ENCODE measurements around the gene CDK5RAP2.

The CDK5RAP2 gene

GRCh38 chr9:120397453-120397852 lies 182.5 kb downstream of the CDK5RAP2 start:
- no peak for DNase-seq (ENCODE audit: low read depth)

- no peak for DNase-seq (ENCODE audit: low read depth)
Measured at GRCh38 chr9:120396931-120397330, 183.0 kb downstream of the CDK5RAP2 start.

- DNase-seq (ENCODE audit: low read depth): no peak
Measured at GRCh38 chr9:120396418-120396817, 183.5 kb downstream of the CDK5RAP2 start.

GRCh38 chr9:120395376-120395775 lies 184.6 kb downstream of the CDK5RAP2 start:
- no peak for DNase-seq (ENCODE audit: low read depth)

- DNase-seq (ENCODE audit: low read depth): no peak
Measured at GRCh38 chr9:120394058-120394669, 185.8 kb downstream of the CDK5RAP2 start.

- no peak for DNase-seq (ENCODE audit: low read depth)
Measured at GRCh38 chr9:120393386-120394057, 186.4 kb downstream of the CDK5RAP2 start.

- DNase-seq (ENCODE audit: low read depth): no peak
Measured at GRCh38 chr9:120392711-120393110, 187.3 kb downstream of the CDK5RAP2 start.

GRCh38 chr9:120392245-120392644 lies 187.7 kb downstream of the CDK5RAP2 start:
- no peak for DNase-seq (ENCODE audit: low read depth)

- DNase-seq (ENCODE audit: low read depth): no peak
Measured at GRCh38 chr9:120391691-120392090, 188.3 kb downstream of the CDK5RAP2 start.

- no peak for DNase-seq (ENCODE audit: low read depth)
Measured at GRCh38 chr9:120390637-120391190, 189.3 kb downstream of the CDK5RAP2 start.

GRCh38 chr9:120389867-120390266 lies 190.1 kb downstream of the CDK5RAP2 start:
- no peak for DNase-seq (ENCODE audit: low read depth)

GRCh38 chr9:120389300-120389699 lies 190.7 kb downstream of the CDK5RAP2 start:
- no peak for DNase-seq (ENCODE audit: low read depth)

- DNase-seq (ENCODE audit: low read depth): no peak
Measured at GRCh38 chr9:120388003-120388855, 191.7 kb downstream of the CDK5RAP2 start.

- DNase-seq (ENCODE audit: low read depth): no peak
Measured at GRCh38 chr9:120387257-120388002, 192.5 kb downstream of the CDK5RAP2 start.

- no peak for DNase-seq (ENCODE audit: low read depth)
Measured at GRCh38 chr9:120386390-120387131, 193.4 kb downstream of the CDK5RAP2 start.

- no peak for DNase-seq (ENCODE audit: low read depth)
Measured at GRCh38 chr9:120385606-120386389, 194.2 kb downstream of the CDK5RAP2 start.

GRCh38 chr9:120384925-120385272 lies 195.1 kb downstream of the CDK5RAP2 start:
- DNase-seq (ENCODE audit: low read depth): no peak

- DNase-seq (ENCODE audit: low read depth): no peak
Measured at GRCh38 chr9:120383999-120384924, 195.7 kb downstream of the CDK5RAP2 start.

- no peak for DNase-seq (ENCODE audit: low read depth)
Measured at GRCh38 chr9:120383611-120383998, 196.4 kb downstream of the CDK5RAP2 start.

All from stimulated activated CD4-positive, alpha-beta T cell treated with anti-CD3 and anti-CD28 coated beads, Interleukin-2, amount 100 ng/mL, for 4 hours (primary cell).